Measurements from ENCODE around the gene SGSM2.

Gene SGSM2

GRCh38 chr17:2369039-2369438 lies 31.7 kb downstream of the SGSM2 start:
- DNase-seq: no peak

GRCh38 chr17:2369551-2370210 lies 32.4 kb downstream of the SGSM2 start:
- DNase-seq: no peak

GRCh38 chr17:2370211-2370589 lies 32.9 kb downstream of the SGSM2 start:
- no peak for DNase-seq

- no peak for DNase-seq
Measured at GRCh38 chr17:2371183-2372130, 34.2 kb downstream of the SGSM2 start.

GRCh38 chr17:2372180-2372579 lies 34.9 kb downstream of the SGSM2 start:
- no peak for DNase-seq

GRCh38 chr17:2372681-2373080 lies 35.4 kb downstream of the SGSM2 start:
- DNase-seq: no peak

GRCh38 chr17:2373179-2373578 lies 35.9 kb downstream of the SGSM2 start:
- no peak for DNase-seq

GRCh38 chr17:2374549-2375285 lies 37.4 kb downstream of the SGSM2 start:
- DNase-seq: no peak

GRCh38 chr17:2375406-2375805 lies 38.1 kb downstream of the SGSM2 start:
- DNase-seq: no peak

GRCh38 chr17:2376107-2376506 lies 38.8 kb downstream of the SGSM2 start:
- DNase-seq: no peak

GRCh38 chr17:2377659-2378058 lies 40.4 kb downstream of the SGSM2 start:
- no peak for DNase-seq

- DNase-seq: no peak
Measured at GRCh38 chr17:2378905-2379304, 41.6 kb downstream of the SGSM2 start.

GRCh38 chr17:2379489-2380225 lies 42.4 kb downstream of the SGSM2 start:
- DNase-seq: no peak

- DNase-seq: no peak
Measured at GRCh38 chr17:2380226-2380922, 43.1 kb downstream of the SGSM2 start.

GRCh38 chr17:2380950-2381649 lies 43.8 kb downstream of the SGSM2 start:
- DNase-seq: no peak

GRCh38 chr17:2383628-2384167 lies 46.4 kb downstream of the SGSM2 start:
- no peak for DNase-seq

GRCh38 chr17:2384439-2385127 lies 47.3 kb downstream of the SGSM2 start:
- DNase-seq: no peak

- DNase-seq: no peak
Measured at GRCh38 chr17:2385240-2386210, 48.2 kb downstream of the SGSM2 start.

- DNase-seq: no peak
Measured at GRCh38 chr17:2386400-2387085, 49.2 kb downstream of the SGSM2 start.
